ENCODE results near the gene PTGIR.

The PTGIR gene

DNA sequence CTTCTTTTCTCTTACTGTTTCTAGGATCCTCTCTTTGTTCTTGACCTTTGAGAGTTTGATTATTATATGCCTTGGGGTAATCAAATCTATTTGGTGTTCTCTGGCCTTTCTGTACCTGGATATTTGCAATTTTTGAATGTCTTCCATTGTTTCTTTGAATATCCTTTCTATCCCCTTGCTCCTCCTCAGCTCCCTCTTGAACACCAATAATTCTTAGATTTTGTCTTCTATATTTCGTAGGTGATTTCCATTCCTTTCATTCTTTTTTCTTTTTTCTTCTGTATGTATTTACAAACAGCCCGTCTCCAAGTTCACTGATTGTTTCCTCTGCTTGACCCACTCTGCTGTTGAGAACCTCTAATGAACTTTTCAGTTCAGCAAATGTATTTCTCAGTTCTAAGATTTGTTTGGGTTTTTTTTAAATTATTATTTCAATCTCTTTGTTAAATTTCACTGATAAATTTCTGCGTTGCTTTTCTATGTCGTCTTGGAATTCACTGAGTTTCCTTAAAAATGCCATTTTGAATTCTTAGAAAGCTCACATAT is 26.4 kb downstream of the PTGIR start:
- no peak for DNase-seq

GRCh38 chr19:46596008-46596407 is 28.9 kb downstream of the PTGIR start:
- DNase-seq, result no peak

GRCh38 chr19:46591870-46592269 is 33.0 kb downstream of the PTGIR start:
- no peak for DNase-seq

DNA sequence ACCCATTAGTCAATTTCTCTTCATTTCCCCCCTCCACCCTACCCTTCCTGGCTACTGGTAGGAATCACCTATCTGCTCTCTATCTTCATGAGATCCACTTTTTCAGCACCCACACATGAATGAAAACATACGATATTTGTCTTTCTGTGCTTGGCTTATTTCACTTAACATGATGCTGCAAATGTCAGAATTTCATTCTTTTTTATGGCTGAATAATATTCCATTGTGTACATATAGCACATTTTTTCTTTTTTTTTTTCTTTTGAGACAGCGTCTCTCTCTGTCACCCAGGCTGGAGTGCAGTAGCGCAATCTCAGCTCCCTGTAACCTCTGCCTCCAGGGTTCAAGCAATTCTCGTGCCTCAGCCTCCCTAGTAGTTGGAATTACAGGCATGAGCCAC is 33.6 kb downstream of the PTGIR start:
- no peak for DNase-seq

DNA sequence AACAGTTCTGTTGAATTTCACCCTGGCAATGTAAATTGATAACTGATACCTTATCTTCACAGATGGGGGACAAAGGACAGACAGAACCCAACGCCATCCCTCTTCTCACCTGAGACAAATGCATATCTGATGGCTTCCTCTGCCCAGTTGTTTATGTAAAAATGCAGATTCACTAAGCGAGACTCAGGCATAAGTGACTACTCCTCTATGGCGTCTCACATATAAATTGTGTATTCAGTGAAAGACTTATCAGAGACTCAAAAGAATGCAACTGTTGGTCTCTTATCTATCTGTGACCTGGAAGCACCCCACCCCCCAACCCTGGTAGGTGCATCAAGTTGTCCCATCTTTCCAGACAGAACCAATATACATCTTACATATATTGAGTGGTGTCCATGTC is 37.0 kb downstream of the PTGIR start:
- DNase-seq, result no peak

GRCh38 chr19:46586294-46586693 is 38.6 kb downstream of the PTGIR start:
- no peak for DNase-seq

GRCh38 chr19:46585539-46585938 is 39.4 kb downstream of the PTGIR start:
- DNase-seq, result no peak

- no peak for DNase-seq
Measured at GRCh38 chr19:46580247-46580646, 44.6 kb downstream of the PTGIR start.

DNA sequence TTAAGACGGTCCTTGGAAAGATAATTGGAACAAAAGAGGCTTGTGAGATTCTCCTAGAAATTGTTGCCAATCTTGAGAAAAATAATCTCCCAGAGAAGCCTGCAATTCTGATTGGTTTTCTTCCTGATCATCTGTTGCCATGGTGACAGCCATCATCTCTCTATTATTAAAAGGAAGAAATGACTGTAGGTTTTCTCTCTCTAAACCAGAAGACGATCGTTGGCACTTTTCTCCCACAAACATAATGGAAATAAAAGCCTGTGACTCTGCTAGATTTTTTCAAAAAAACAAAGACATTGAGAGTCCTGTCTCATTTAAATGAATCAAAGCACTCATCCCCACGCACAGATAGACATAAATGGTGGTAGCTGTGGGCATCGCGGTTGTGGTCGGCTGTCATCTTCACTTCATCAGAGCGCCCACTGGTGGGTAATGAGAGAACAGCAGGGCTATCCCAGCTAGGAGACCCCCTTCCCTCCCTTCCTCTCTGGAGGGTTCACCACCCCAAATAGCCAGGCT is 45.5 kb downstream of the PTGIR start:
- DNase-seq, result no peak

- DNase-seq, result no peak
Measured at GRCh38 chr19:46578450-46578849, 46.4 kb downstream of the PTGIR start.

GRCh38 chr19:46574533-46574932 is 50.4 kb downstream of the PTGIR start:
- DNase-seq, result no peak

GRCh38 chr19:46573679-46574498 is 51.0 kb downstream of the PTGIR start:
- DNase-seq, result no peak

GRCh38 chr19:46571495-46571894 is 53.4 kb downstream of the PTGIR start:
- no peak for DNase-seq

All from NCI-H2107 (cell line).